ENCODE data around the gene TBC1D16. TPM values are rescaled to one million over a fixed set of nuclear protein-coding genes. Genes with fewer than 3 reads are reported as not detected.
"Not testable (repeated sequence)": the region's sequence is repeated elsewhere in the genome, so short reads cannot be mapped to it uniquely, and the experiment has no call there.

Gene TBC1D16
- total and polyA plus RNA-seq, 5 donors from 2014 or later = 0.06 to 0.72 (median 0.13) TPM

GRCh38 chr17:79965806-79966205 lies 69.9 kb downstream of the TBC1D16 start:
- Mint-ChIP-seq H3K9me3 (peaks cover 0 to 1% (median 0%) of the 10 kb centered on the region in 7 donors), H3K4me3 (no peak overlapping the region), H3K4me1 (peaks cover 0 to 12% (median under 1%) of the 10 kb centered on the region in 4 donors), H3K27ac (no peak overlapping the region), H3K36me3 (no peaks in the 10 kb centered on the region), H3K27me3 (peaks cover 10% of the 10 kb centered on the region)
- no peak overlapping the region for H3K27ac ChIP-seq (ENCODE audit: insufficient read depth, low read length, poor library complexity, severe bottlenecking)
- no peak overlapping the region for H3K4me3 ChIP-seq (ENCODE audit: low read depth, low read length)
- no peaks in the 10 kb centered on the region for H3K9me3 ChIP-seq (ENCODE audit: control insufficient read depth in 2 of 2, low read length in 2 of 2)
- peaks cover 4% of the 10 kb centered on the region for H3K27me3 ChIP-seq (ENCODE audit: control insufficient read depth, insufficient read depth, low read length)
- DNase-seq (no peak), ATAC-seq (ENCODE audit: low read depth in 2 of 2) (no peak)
- H3K4me1 ChIP-seq (ENCODE audit: control insufficient read depth, insufficient read depth, low read length, poor library complexity, severe bottlenecking) = no peaks in the 10 kb centered on the region
- H3K36me3 ChIP-seq (ENCODE audit: control insufficient read depth, insufficient read depth, low read length) = no peaks in the 10 kb centered on the region

GRCh38 chr17:79962467-79962866 lies 73.2 kb downstream of the TBC1D16 start:
- H3K4me3 Mint-ChIP-seq; H3K4me1 ChIP-seq (ENCODE audit: control insufficient read depth, insufficient read depth, low read length, poor library complexity, severe bottlenecking); H3K27me3 ChIP-seq (ENCODE audit: control insufficient read depth, insufficient read depth, low read length); DNase-seq; H3K27ac ChIP-seq (ENCODE audit: insufficient read depth, low read length, poor library complexity, severe bottlenecking); H3K36me3 Mint-ChIP-seq; ATAC-seq (ENCODE audit: low read depth in 2 of 2); H3K4me1 Mint-ChIP-seq; H3K4me3 ChIP-seq (ENCODE audit: low read depth, low read length); H3K9me3 Mint-ChIP-seq; H3K27ac Mint-ChIP-seq; H3K9me3 ChIP-seq (ENCODE audit: control insufficient read depth in 2 of 2, low read length in 2 of 2); H3K36me3 ChIP-seq (ENCODE audit: control insufficient read depth, insufficient read depth, low read length): not testable (repeated sequence)
- H3K27me3 Mint-ChIP-seq = peaks cover 13% of the 10 kb centered on the region

GRCh38 chr17:79961567-79961966 lies 74.1 kb downstream of the TBC1D16 start:
- ATAC-seq (ENCODE audit: low read depth in 2 of 2); H3K27ac ChIP-seq (ENCODE audit: insufficient read depth, low read length, poor library complexity, severe bottlenecking); H3K36me3 Mint-ChIP-seq; H3K9me3 Mint-ChIP-seq; H3K27ac Mint-ChIP-seq; H3K36me3 ChIP-seq (ENCODE audit: control insufficient read depth, insufficient read depth, low read length); H3K27me3 ChIP-seq (ENCODE audit: control insufficient read depth, insufficient read depth, low read length); H3K9me3 ChIP-seq (ENCODE audit: control insufficient read depth in 2 of 2, low read length in 2 of 2); H3K4me1 ChIP-seq (ENCODE audit: control insufficient read depth, insufficient read depth, low read length, poor library complexity, severe bottlenecking); DNase-seq; H3K4me3 Mint-ChIP-seq; H3K4me3 ChIP-seq (ENCODE audit: low read depth, low read length); H3K4me1 Mint-ChIP-seq: not testable (repeated sequence)
- peaks cover 18% of the 10 kb centered on the region for H3K27me3 Mint-ChIP-seq

- no peaks in the 10 kb centered on the region for H3K36me3 Mint-ChIP-seq
- H3K27ac ChIP-seq (ENCODE audit: insufficient read depth, low read length, poor library complexity, severe bottlenecking) = no peak overlapping the region
- no peak for ATAC-seq (ENCODE audit: low read depth in 2 of 2)
Measured at GRCh38 chr17:79960788-79961522, 74.7 kb downstream of the TBC1D16 start.

DNA sequence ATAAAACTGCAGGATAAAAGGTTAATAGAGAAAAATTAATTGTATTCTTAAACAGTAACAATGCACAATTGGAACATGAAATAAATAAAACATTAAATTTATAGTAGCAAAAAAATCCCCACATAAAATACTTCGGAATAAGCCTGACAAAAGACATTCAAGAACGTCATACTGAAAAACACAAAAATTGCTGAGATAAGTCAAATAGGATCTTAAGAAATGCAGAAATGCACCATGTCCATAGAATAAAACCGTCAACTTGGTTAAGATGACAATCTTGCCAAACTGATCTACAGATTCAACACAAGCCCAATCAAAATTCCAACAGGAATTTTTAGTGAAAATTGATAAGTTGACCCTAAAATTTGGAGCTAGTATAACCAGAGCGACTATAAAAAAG lies 76.6 kb downstream of the TBC1D16 start:
- ATAC-seq (ENCODE audit: low read depth in 2 of 2) (no peak), DNase-seq (no peak)
- H3K9me3 ChIP-seq (ENCODE audit: control insufficient read depth in 2 of 2, low read length in 2 of 2) = no peaks in the 10 kb centered on the region

More at GRCh38 chr17:79960788-79961522, 74.7 kb downstream of the TBC1D16 start:
- Mint-ChIP-seq H3K27ac (no peak overlapping the region), H3K27me3 (peaks cover 14% of the 10 kb centered on the region), H3K4me1 (peaks cover 0 to 5% (median under 1%) of the 10 kb centered on the region in 4 donors), H3K9me3 (no peaks in the 10 kb centered on the region), H3K4me3 (no peak overlapping the region)
- no peak for DNase-seq
- Histone ChIP-seq H3K9me3 (ENCODE audit: control insufficient read depth in 2 of 2, low read length in 2 of 2) (no peaks in the 10 kb centered on the region), H3K27me3 (ENCODE audit: control insufficient read depth, insufficient read depth, low read length) (peaks cover 4% of the 10 kb centered on the region), H3K4me1 (ENCODE audit: control insufficient read depth, insufficient read depth, low read length, poor library complexity, severe bottlenecking) (no peaks in the 10 kb centered on the region), H3K36me3 (ENCODE audit: control insufficient read depth, insufficient read depth, low read length) (no peaks in the 10 kb centered on the region), H3K4me3 (ENCODE audit: low read depth, low read length) (no peak overlapping the region)

GRCh38 chr17:79956853-79957252 lies 78.8 kb downstream of the TBC1D16 start:
- no peak overlapping the region for H3K4me3 Mint-ChIP-seq
- Histone ChIP-seq H3K4me1 (ENCODE audit: control insufficient read depth, insufficient read depth, low read length, poor library complexity, severe bottlenecking) (no peaks in the 10 kb centered on the region), H3K27me3 (ENCODE audit: control insufficient read depth, insufficient read depth, low read length) (peaks cover 4% of the 10 kb centered on the region), H3K27ac (ENCODE audit: insufficient read depth, low read length, poor library complexity, severe bottlenecking) (no peak overlapping the region), H3K36me3 (ENCODE audit: control insufficient read depth, insufficient read depth, low read length) (no peaks in the 10 kb centered on the region), H3K9me3 (ENCODE audit: control insufficient read depth in 2 of 2, low read length in 2 of 2) (no peaks in the 10 kb centered on the region), H3K4me3 (ENCODE audit: low read depth, low read length) (no peak overlapping the region)
- ATAC-seq (ENCODE audit: low read depth in 2 of 2) = no peak
- no peaks in the 10 kb centered on the region for H3K36me3 Mint-ChIP-seq
- no peaks in the 10 kb centered on the region for H3K9me3 Mint-ChIP-seq
- H3K27ac Mint-ChIP-seq = no peak overlapping the region
- DNase-seq = no peak
- peaks cover 18% of the 10 kb centered on the region for H3K27me3 Mint-ChIP-seq
- peaks cover 0 to 5% (median 0%) of the 10 kb centered on the region in 4 donors for H3K4me1 Mint-ChIP-seq

More for the DNA sequence above, 76.6 kb downstream of the TBC1D16 start:
- Histone ChIP-seq H3K36me3 (ENCODE audit: control insufficient read depth, insufficient read depth, low read length) (no peaks in the 10 kb centered on the region), H3K27me3 (ENCODE audit: control insufficient read depth, insufficient read depth, low read length) (peaks cover 4% of the 10 kb centered on the region), H3K4me3 (ENCODE audit: low read depth, low read length) (no peak overlapping the region), H3K27ac (ENCODE audit: insufficient read depth, low read length, poor library complexity, severe bottlenecking) (no peak overlapping the region), H3K4me1 (ENCODE audit: control insufficient read depth, insufficient read depth, low read length, poor library complexity, severe bottlenecking) (no peaks in the 10 kb centered on the region)
- no peak overlapping the region for H3K4me3 Mint-ChIP-seq
- H3K27ac Mint-ChIP-seq = no peak overlapping the region
- peaks cover 14% of the 10 kb centered on the region for H3K27me3 Mint-ChIP-seq
- H3K9me3 Mint-ChIP-seq = no peaks in the 10 kb centered on the region
- peaks cover 0 to 5% (median under 1%) of the 10 kb centered on the region in 4 donors for H3K4me1 Mint-ChIP-seq
- no peaks in the 10 kb centered on the region for H3K36me3 Mint-ChIP-seq

- not testable (repeated sequence) for DNase-seq; H3K4me1 ChIP-seq (ENCODE audit: control insufficient read depth, insufficient read depth, low read length, poor library complexity, severe bottlenecking); H3K36me3 Mint-ChIP-seq; ATAC-seq (ENCODE audit: low read depth in 2 of 2); H3K4me3 ChIP-seq (ENCODE audit: low read depth, low read length); H3K27me3 ChIP-seq (ENCODE audit: control insufficient read depth, insufficient read depth, low read length); H3K27ac Mint-ChIP-seq; H3K4me3 Mint-ChIP-seq; H3K4me1 Mint-ChIP-seq; H3K36me3 ChIP-seq (ENCODE audit: control insufficient read depth, insufficient read depth, low read length); H3K9me3 Mint-ChIP-seq; H3K27ac ChIP-seq (ENCODE audit: insufficient read depth, low read length, poor library complexity, severe bottlenecking); H3K9me3 ChIP-seq (ENCODE audit: control insufficient read depth in 2 of 2, low read length in 2 of 2)
- H3K27me3 Mint-ChIP-seq = peaks cover 18% of the 10 kb centered on the region
Measured at GRCh38 chr17:79956441-79956735, 79.3 kb downstream of the TBC1D16 start.

DNA sequence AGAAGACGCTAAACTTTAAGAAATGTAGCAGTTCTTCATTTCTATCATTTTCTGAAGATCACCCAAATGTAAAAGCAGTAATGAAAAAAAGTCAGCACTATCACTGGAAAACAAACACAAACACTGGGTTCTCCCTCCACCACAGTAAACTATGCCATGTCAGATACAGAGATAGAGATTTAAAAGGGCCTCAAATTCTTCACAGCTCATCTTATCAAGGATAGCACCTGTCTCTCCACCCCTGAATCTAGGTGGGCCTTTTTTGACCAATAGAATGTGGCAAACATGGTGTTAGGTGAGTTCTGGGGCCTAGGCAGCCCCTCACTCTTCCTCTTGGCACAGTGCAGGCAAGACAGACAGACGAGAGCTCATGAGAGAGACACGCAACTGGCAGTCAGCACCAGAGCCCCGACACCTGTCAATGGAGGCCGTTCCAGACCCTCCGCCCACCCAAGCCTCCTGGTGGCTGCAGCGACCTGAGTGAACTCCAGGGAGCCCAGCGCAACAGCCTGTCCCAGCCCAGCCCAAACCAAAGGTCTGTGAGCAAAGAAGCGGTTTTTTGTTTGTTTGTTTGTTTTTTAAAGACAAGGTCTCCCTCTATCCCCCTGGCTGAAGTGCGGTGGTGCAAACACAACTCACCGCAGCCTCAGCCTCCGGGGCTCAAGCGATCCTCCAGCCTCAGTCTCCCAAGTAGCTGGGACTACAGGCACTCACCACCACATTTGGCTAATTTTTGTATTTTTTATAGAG lies 79.8 kb downstream of the TBC1D16 start:
- Mint-ChIP-seq H3K9me3 (no peaks in the 10 kb centered on the region), H3K27me3 (peaks cover 18% of the 10 kb centered on the region), H3K27ac (no peak overlapping the region), H3K4me1 (peaks cover 0 to 2% (median 0%) of the 10 kb centered on the region in 4 donors), H3K4me3 (no peak overlapping the region), H3K36me3 (no peaks in the 10 kb centered on the region)
- Histone ChIP-seq H3K36me3 (ENCODE audit: control insufficient read depth, insufficient read depth, low read length) (no peaks in the 10 kb centered on the region), H3K27me3 (ENCODE audit: control insufficient read depth, insufficient read depth, low read length) (no peaks in the 10 kb centered on the region), H3K9me3 (ENCODE audit: control insufficient read depth in 2 of 2, low read length in 2 of 2) (no peaks in the 10 kb centered on the region), H3K27ac (ENCODE audit: insufficient read depth, low read length, poor library complexity, severe bottlenecking) (no peak overlapping the region), H3K4me3 (ENCODE audit: low read depth, low read length) (no peak overlapping the region), H3K4me1 (ENCODE audit: control insufficient read depth, insufficient read depth, low read length, poor library complexity, severe bottlenecking) (no peaks in the 10 kb centered on the region)
- DNase-seq (no peak), ATAC-seq (ENCODE audit: low read depth in 2 of 2) (no peak)

All from CD4-positive, CD25-positive, alpha-beta regulatory T cell (primary cell).